RWPE1 (cell line): ENCODE results near the gene TP53AIP1.
A peak's percentile ranks its signal among the peaks of the same experiment; 100 is the strongest.

Source experiments
- CTCF ChIA-PET: fragments of 350-600 bp; sonication (Branson Sonifier 250); formaldehyde crosslinking; extraction: SDS; loops from one replicate; lab custom pipeline; 2021; lab: Yijun Ruan, JAX
- POLR2A ChIA-PET: fragments of 400-600 bp; formaldehyde crosslinking; extraction: SDS; loops from one replicate; lab custom pipeline; 2020; ENCODE audit warnings: antibody characterized with exemption; ENCODE audit not compliant: low non-redundant PET; lab: Yijun Ruan, JAX
- DNase-seq: peaks from one replicate; pipeline ENCODE4 v3.0.0; 2012; ENCODE audit warnings: low spot score
- H3K27ac ChIP-seq: fragments of 450-650 bp; 2 replicates; pipeline ENCODE4 v1.5.1; 2017
- CTCF ChIP-seq: fragments of 450-650 bp; conservative IDR thresholded peaks from 2 replicates; pipeline ENCODE4 v1.5.1; 2017; ENCODE audit warnings: low read depth, mild to moderate bottlenecking

Gene TP53AIP1

DNA sequence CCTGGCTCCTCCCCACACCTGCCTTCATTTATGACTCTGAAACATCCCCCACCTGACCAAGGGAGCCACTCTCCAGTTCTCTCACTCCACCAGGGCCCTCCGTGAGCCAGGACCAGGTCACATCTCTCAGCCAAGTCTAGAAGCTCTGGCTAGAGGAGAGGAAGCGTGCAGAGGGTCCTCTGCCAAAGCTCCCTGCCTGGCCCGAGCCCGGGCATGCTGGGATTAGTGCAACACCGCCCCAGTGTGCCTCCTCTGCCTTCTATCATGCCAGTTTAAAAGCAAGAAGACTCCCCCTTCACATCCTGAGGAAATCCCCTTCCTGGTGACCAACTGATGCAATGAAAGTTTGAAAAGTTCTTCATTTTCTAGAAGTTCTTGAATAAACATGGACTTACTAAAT is 23.5 kb downstream of the TP53AIP1 start:
- ChIA-PET CTCF (interaction anchor here (0.5 to 0.7 kb wide), 2 partner anchors 13 to 37 kb away, joined by 3 read pairs; no protein-coding TSS in a partner anchor), POLR2A (no interaction called here)
- TF ChIP-seq CTCF = no peak
- H3K27ac ChIP-seq = peak overlapping the region; percentile 30
- no peak for DNase-seq

DNA sequence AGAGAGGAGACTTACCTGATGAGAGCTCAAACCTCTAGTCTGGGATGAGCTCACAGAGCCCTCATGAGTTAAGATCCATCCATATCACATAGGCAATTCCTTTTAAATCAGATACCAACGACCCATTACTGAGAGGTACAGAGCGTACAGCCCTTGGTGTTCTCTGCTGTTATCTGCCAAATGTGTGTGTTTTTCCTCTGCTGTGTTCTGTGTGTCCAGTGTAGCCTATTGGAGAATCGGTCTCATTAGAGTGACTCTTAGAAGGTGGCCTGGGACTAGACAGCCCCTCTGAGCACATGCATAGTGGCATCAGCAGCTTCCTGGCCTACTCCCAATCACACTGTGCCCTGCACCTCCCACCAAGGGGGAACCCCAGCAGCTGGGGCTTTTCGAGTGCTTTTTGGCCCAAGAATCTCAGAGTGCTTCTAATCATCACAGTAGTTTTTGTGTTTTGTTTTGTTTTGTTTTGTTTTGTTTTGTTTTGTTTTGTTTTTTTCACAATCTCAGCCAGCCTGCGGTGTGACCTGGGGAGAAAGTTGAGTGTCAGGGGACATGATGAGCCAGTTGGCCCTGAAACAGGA is 25.4 kb downstream of the TP53AIP1 start:
- DNase-seq = no peak
- ChIA-PET CTCF (no interaction called here), POLR2A (no interaction called here)
- no peak overlapping the region for H3K27ac ChIP-seq
- TF ChIP-seq CTCF = no peak

GRCh38 chr11:128916681-128917080 is 26.0 kb downstream of the TP53AIP1 start:
- no peak overlapping the region for H3K27ac ChIP-seq
- ChIA-PET POLR2A (no interaction called here), CTCF (no interaction called here)
- no peak for DNase-seq
- TF ChIP-seq CTCF = no peak

GRCh38 chr11:128916037-128916572 is 26.6 kb downstream of the TP53AIP1 start:
- H3K27ac ChIP-seq = no peak overlapping the region
- ChIA-PET POLR2A (no interaction called here), CTCF (no interaction called here)
- no peak for TF ChIP-seq CTCF
- DNase-seq = no peak

- CTCF ChIA-PET = interaction anchor here (1.5 kb wide), 1 partner anchor 41 kb away, joined by 6 read pairs; no protein-coding TSS in a partner anchor
- TF ChIP-seq CTCF = no peak
- no peak for DNase-seq
- peak overlapping the region; percentile 50 for H3K27ac ChIP-seq
- POLR2A ChIA-PET = no interaction called here
These were observed 27.5 kb downstream of the TP53AIP1 start for GRCh38 chr11:128915149-128915521.

DNA sequence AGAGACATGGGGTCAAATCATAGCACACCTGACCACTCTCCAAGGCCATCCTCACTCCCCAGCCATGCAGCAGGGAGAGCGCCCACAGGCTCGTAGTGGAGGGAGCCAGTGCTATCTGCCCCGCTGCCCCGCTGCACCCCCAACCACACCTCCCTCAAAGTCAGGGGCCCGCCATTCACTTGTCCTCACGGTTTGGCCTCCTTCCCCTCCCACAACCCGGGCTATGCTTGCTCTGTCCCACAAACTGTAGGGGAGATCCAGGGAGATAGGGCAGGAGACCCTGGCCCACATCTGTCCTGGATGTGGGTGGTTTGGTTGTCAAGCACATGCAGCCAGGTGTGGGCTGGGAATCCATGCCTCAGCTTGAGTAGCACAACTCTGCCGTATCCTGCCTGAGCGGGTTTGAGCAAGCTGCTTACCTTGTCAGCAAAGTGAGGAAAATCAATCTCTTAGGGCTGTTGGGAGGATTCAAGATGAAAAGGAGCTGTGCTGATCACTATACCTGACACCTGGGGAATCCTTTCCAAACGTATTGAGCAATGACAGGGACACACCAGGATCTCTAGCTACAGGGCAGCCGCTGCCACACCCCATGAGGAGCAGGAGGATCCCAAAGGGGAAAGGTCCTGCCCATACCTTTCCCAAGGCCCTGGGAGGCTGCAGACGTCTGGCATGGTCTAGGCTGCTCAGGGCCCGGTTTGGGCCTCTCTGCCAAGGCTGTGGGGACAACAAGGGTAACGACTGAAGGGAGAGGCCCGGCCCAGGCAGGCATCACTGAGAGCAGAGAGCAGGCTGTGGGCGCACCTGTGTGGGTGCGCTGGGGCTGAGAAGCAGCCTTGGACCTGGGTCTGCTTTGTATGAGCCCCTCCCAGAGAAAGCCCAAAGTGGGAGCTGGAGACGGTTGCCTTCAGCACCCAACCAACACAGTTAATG is 28.2 kb downstream of the TP53AIP1 start:
- DNase-seq = no peak
- ChIA-PET CTCF (interaction anchor here (0.6 to 1.5 kb wide), 2 partner anchors 42 to 229 kb away, joined by 5 to 6 read pairs; no protein-coding TSS in a partner anchor), POLR2A (no interaction called here)
- no peak for TF ChIP-seq CTCF
- peak overlapping the region; percentile 50 for H3K27ac ChIP-seq
